ENCODE data around the gene PAK6.
A peak's percentile ranks its signal among the peaks of the same experiment; 100 is the strongest.

The PAK6 gene

GRCh38 chr15:40312370-40313158, 73.7 kb downstream of the PAK6 start:
- no peak for DNase-seq

GRCh38 chr15:40313531-40314398, 74.9 kb downstream of the PAK6 start:
- no peak for DNase-seq

- DNase-seq: no peak
These were observed 75.9 kb downstream of the PAK6 start for GRCh38 chr15:40314723-40315276.

- DNase-seq: no peak
These were observed 78.1 kb downstream of the PAK6 start for GRCh38 chr15:40316931-40317330.

GRCh38 chr15:40317580-40317979, 78.7 kb downstream of the PAK6 start:
- DNase-seq: no peak

- DNase-seq: no peak
These were observed 81.5 kb downstream of the PAK6 start for GRCh38 chr15:40320409-40320808.

GRCh38 chr15:40320931-40321371, 82.1 kb downstream of the PAK6 start:
- DNase-seq: peak; percentile 42 to 61

GRCh38 chr15:40322531-40323238, 83.8 kb downstream of the PAK6 start:
- DNase-seq: no peak

- DNase-seq: peak; percentile 88 to 89
These were observed 84.5 kb downstream of the PAK6 start, which contains the start of gene INAFM2 for GRCh38 chr15:40323239-40323952. Gene INAFM2 (plus strand): TSS chr15:40323692. CDS start chr15:40324056, 364 bp downstream.

GRCh38 chr15:40323953-40324937, 85.4 kb downstream of the PAK6 start:
- peak; percentile 34 to 48 for DNase-seq

GRCh38 chr15:40325188-40325587, 86.3 kb downstream of the PAK6 start:
- no peak for DNase-seq

- DNase-seq: no peak
These were observed 86.8 kb downstream of the PAK6 start for GRCh38 chr15:40325700-40326099.
